ENCODE measurements around the gene CDH23.
A peak's percentile ranks its signal among the peaks of the same experiment; 100 is the strongest.

The CDH23 gene

GRCh38 chr10:71516890-71517289, 120.2 kb downstream of the CDH23 start:
- no peak for DNase-seq (ENCODE audit: low read depth)

GRCh38 chr10:71517298-71518169, 120.8 kb downstream of the CDH23 start:
- DNase-seq (ENCODE audit: low read depth), result no peak

- no peak for DNase-seq (ENCODE audit: low read depth)
These were observed 123.3 kb downstream of the CDH23 start for GRCh38 chr10:71520042-71520441.

- no peak for DNase-seq (ENCODE audit: low read depth)
These were observed 125.1 kb downstream of the CDH23 start for GRCh38 chr10:71521504-71522441.

GRCh38 chr10:71522442-71523144, 125.9 kb downstream of the CDH23 start:
- DNase-seq (ENCODE audit: low read depth), result no peak

- DNase-seq (ENCODE audit: low read depth), result no peak
These were observed 127.0 kb downstream of the CDH23 start for GRCh38 chr10:71523756-71524155.

GRCh38 chr10:71525092-71525491, 128.4 kb downstream of the CDH23 start:
- DNase-seq (ENCODE audit: low read depth), result no peak

GRCh38 chr10:71525721-71526120, 129.0 kb downstream of the CDH23 start:
- DNase-seq (ENCODE audit: low read depth), result no peak

- DNase-seq (ENCODE audit: low read depth), result no peak
These were observed 129.9 kb downstream of the CDH23 start for GRCh38 chr10:71526653-71527052.

GRCh38 chr10:71527135-71527534, 130.4 kb downstream of the CDH23 start:
- DNase-seq (ENCODE audit: low read depth), result no peak

- DNase-seq (ENCODE audit: low read depth), result no peak
These were observed 131.9 kb downstream of the CDH23 start for GRCh38 chr10:71528371-71529206.

GRCh38 chr10:71529207-71529827, 132.6 kb downstream of the CDH23 start:
- no peak for DNase-seq (ENCODE audit: low read depth)

- DNase-seq (ENCODE audit: low read depth), result no peak
These were observed 134.1 kb downstream of the CDH23 start for GRCh38 chr10:71530781-71531180.

- peak; percentile 8 for DNase-seq (ENCODE audit: low read depth)
These were observed 135.0 kb downstream of the CDH23 start for GRCh38 chr10:71531485-71532446.

GRCh38 chr10:71532878-71533277, 136.2 kb downstream of the CDH23 start:
- DNase-seq (ENCODE audit: low read depth), result no peak

- DNase-seq (ENCODE audit: low read depth), result no peak
These were observed 137.2 kb downstream of the CDH23 start for GRCh38 chr10:71533936-71534335.

GRCh38 chr10:71534568-71535194, 138.0 kb downstream of the CDH23 start:
- no peak for DNase-seq (ENCODE audit: low read depth)

- DNase-seq (ENCODE audit: low read depth), result no peak
These were observed 139.6 kb downstream of the CDH23 start for GRCh38 chr10:71536332-71536731.

- no peak for DNase-seq (ENCODE audit: low read depth)
These were observed 140.4 kb downstream of the CDH23 start for GRCh38 chr10:71537125-71537524.

Measured in stimulated activated CD4-positive, alpha-beta T cell treated with anti-CD3 and anti-CD28 coated beads, Interleukin-2, amount 100 ng/mL, for 4 hours (primary cell).